ENCODE measurements around the gene TXNL4B.

Gene TXNL4B

GRCh38 chr16:72112906-72113615 is 19.6 kb upstream of the TXNL4B start:
- no peak overlapping the region for H3K4me3 ChIP-seq (ENCODE audit: low read depth, low read length)
- DNase-seq (ENCODE audit: low read depth), result no peak

DNA sequence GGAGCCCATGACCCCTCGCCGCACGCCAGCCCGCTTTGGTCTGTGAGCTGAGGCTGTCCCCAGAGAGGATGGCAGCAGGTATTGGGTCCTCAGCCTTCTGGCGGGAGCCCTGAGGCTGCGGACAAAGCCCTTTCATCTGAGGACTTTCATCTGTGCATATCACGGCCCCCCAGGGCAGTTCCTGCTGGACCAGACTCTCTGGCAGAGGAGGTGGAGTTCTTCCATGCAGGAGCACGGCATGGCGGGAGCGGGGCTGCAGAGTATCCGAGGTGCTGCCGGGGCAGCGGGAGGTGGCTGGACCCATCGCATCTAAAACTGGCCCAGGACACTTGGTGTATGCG is 19.0 kb upstream of the TXNL4B start:
- no peak overlapping the region for H3K4me3 ChIP-seq (ENCODE audit: low read depth, low read length)
- DNase-seq (ENCODE audit: low read depth), result no peak

- H3K4me3 ChIP-seq (ENCODE audit: low read depth, low read length), result no peak overlapping the region
- DNase-seq (ENCODE audit: low read depth), result no peak
Measured at GRCh38 chr16:72111657-72112451, 18.4 kb upstream of the TXNL4B start.

DNA sequence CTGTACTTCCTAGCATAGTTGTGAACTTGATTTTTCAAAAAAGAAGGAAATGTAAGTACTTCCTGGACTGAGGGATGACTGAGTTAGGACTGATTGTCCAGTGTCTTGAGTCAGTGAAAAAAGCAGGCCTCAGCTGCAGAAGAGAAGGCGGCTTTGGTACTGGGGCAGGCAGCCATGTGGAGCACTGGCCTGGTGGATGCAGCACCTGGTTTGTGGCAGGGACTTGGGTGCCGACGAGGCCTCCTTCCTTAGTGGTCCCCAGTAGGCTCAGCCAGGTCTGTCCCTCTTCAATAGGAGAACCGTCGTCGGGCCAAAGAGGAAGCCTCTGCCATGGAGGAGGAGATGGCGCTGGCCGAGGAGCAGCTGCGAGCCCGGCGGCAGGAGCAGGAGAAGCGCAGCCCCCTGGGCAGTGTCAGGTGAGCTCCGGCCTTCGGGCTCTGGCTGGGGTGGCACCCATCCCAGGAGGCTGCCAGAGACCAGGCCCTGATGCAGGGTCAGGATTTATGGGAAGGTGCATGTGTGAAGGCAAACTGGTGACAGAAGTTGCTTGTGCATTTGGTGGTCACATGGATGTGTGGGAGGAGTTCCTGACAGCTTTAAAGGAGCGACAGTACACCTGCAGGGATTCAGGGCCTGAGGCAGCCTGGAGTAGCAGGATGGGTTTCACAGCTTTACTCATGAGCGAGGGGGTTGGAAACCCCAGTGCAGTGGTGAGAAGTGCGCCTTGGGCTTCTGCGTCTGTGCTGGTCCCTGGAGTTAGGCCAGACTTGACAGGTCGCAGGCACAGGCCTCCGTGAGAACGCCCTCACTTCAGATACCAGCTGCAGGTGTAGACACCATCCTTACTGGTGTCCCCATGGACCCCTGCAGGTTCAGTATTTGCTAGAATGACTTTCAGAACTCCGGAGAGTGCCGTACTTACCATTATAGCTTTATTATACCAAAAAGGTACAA is 17.5 kb upstream of the TXNL4B start:
- no peak for DNase-seq (ENCODE audit: low read depth)
- no peak overlapping the region for H3K4me3 ChIP-seq (ENCODE audit: low read depth, low read length)

DNA sequence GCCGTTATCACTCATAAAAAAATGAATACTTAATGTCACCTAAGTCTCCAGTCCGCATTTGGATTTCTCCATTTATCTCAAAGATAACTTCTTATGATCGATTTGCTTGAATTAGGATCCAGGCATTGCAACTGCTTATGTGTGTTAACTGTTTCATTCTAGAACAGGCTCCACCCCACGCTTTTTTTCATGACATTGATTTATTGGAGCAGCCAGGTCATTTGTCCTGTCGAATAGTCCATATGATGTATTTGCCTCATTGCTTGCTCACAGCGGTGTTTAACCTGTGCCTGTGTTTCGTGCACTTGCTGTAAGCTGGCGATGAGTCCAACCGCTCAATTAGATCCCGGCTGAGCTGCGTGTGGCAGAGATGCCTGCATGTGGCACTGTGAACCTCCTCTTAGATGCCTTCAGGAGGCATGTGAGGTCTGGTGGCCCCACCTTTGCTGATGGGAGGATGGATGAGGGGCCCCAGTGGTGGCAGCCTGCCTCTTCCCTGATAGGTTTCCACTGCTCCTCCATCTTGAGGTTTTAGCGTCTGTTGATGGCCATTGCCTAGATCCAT is 16.6 kb upstream of the TXNL4B start:
- no peak for DNase-seq (ENCODE audit: low read depth)
- no peak overlapping the region for H3K4me3 ChIP-seq (ENCODE audit: low read depth, low read length)

DNA sequence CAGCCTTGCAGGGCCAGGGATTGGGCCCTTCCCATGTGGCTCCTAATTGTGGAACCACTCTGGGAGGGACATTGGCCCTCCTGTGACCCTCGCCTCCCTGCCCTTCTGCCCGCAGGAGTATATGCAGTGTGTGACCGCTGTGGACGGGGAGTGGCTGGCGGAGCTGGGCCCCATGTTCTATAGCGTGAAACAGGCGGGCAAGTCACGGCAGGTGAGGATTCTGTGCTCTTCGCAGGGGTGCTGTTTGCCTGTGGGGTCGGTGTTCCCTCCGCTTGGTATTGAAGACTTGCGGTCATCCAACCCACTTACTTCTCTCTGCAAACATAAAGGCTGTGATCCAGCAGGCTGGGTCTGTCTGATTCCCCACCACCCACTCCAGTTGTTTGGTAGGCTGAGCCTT is 15.9 kb upstream of the TXNL4B start:
- DNase-seq (ENCODE audit: low read depth), result no peak
- H3K4me3 ChIP-seq (ENCODE audit: low read depth, low read length), result no peak overlapping the region

- DNase-seq (ENCODE audit: low read depth), result no peak
- no peak overlapping the region for H3K4me3 ChIP-seq (ENCODE audit: low read depth, low read length)
Measured at GRCh38 chr16:72108353-72109102, 15.1 kb upstream of the TXNL4B start.

DNA sequence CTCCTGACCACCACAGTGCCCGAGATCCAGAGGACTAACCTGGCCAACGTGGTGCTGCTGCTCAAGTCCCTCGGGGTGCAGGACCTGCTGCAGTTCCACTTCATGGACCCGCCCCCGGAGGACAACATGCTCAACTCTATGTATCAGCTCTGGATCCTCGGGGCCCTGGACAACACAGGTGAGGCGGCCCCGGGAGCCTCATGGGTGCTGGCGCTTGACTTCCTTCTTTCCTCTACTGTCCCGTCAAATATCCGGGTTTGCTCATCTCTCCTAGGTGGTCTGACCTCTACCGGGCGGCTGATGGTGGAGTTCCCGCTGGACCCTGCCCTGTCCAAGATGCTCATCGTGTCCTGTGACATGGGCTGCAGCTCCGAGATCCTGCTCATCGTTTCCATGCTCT is 14.0 kb upstream of the TXNL4B start:
- DNase-seq (ENCODE audit: low read depth), result no peak
- H3K4me3 ChIP-seq (ENCODE audit: low read depth, low read length), result no peak overlapping the region

- no peak overlapping the region for H3K4me3 ChIP-seq (ENCODE audit: low read depth, low read length)
- no peak for DNase-seq (ENCODE audit: low read depth)
Measured at GRCh38 chr16:72105978-72106377, 12.6 kb upstream of the TXNL4B start.

GRCh38 chr16:72104905-72105304 is 11.5 kb upstream of the TXNL4B start:
- H3K4me3 ChIP-seq (ENCODE audit: low read depth, low read length), result no peak overlapping the region
- no peak for DNase-seq (ENCODE audit: low read depth)

- DNase-seq (ENCODE audit: low read depth), result no peak
Measured at GRCh38 chr16:72101195-72101594, 7.8 kb upstream of the TXNL4B start.

DNA sequence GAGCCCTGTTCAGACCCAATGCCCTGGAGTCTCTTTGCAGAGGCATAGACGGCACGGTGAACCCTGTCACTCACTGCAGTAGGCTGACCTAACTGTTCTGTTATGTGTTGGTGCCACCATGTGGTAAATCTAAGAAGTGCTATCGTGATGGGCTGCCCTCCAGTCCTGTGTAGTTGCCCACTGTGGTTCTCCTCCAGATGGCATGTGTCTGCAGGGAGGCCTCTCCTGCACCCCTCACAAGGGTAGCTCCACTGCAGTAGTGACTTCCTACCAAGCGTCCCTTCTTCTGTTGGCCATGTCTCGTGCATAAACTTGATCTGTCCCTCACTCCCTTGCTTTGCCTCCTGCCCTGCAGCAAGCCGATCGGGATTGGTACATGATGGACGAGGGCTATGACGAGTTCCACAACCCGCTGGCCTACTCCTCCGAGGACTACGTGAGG is 6.0 kb upstream of the TXNL4B start:
- peak; percentile 7 for DNase-seq (ENCODE audit: low read depth)
- no peak overlapping the region for H3K4me3 ChIP-seq (ENCODE audit: low read depth, low read length)

More at GRCh38 chr16:72101195-72101594, 7.8 kb upstream of the TXNL4B start:
- H3K4me3 ChIP-seq (ENCODE audit: low read depth, low read length), result no peak overlapping the region

DNA sequence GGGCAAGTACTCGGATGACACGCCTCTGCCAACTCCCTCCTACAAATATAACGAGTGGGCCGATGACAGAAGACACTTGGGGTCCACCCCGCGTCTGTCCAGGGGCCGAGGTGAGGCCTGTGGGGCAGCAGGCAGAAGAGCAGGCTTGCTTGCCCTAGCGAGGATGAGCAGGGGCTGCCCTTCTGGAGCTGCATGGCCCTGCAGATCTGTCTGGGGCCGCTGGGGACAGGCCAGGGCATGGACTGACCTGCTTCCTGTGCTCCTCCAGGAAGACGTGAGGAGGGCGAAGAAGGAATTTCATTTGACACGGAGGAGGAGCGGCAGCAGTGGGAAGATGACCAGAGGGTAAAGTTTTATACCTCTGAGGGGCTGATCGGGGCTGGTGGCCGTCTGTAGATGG is 5.5 kb upstream of the TXNL4B start:
- no peak overlapping the region for H3K4me3 ChIP-seq (ENCODE audit: low read depth, low read length)
- DNase-seq (ENCODE audit: low read depth), result no peak

- peak overlapping the region; percentile 87 for H3K4me3 ChIP-seq (ENCODE audit: low read depth, low read length)
Measured at GRCh38 chr16:72094266-72094610, 818 bp upstream of the TXNL4B start.

DNA sequence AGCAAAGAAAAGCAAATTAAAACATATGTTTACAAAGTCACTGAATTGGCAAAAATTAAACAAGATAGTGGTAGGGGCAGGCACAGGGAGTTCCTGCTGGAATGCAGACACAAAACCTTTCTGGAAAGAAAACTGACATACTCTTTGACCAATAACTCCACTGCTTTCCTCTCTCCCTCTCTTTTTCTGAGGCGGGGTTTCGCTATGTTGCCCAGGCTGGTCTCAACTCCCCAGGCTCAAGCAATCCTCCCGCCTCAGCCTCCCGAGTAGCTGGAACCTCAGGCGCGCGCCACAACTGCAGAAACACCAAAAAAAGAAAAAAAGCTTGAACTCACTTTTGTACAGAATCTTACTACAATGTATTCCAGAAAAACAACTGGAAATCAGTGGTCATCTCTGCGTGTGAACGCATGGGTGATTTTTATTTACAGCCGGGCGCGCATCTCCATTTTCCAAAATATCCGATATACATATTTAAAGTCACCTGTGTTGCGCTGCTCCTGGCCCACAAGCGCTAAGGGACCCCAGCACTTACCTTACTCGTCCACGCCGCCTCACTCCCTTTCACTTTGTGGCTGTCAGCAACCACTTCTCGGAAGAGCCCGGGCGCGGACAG is 480 bp downstream of the TXNL4B start:
- DNase-seq (ENCODE audit: low read depth), result peak; percentile 21
- peak overlapping the region; percentile 87 for H3K4me3 ChIP-seq (ENCODE audit: low read depth, low read length)

More at GRCh38 chr16:72094266-72094610, 818 bp upstream of the TXNL4B start:
- DNase-seq (ENCODE audit: low read depth), result no peak

GRCh38 chr16:72091217-72091616 is 2.2 kb downstream of the TXNL4B start:
- H3K4me3 ChIP-seq (ENCODE audit: low read depth, low read length), result no peak overlapping the region
- no peak for DNase-seq (ENCODE audit: low read depth)

DNA sequence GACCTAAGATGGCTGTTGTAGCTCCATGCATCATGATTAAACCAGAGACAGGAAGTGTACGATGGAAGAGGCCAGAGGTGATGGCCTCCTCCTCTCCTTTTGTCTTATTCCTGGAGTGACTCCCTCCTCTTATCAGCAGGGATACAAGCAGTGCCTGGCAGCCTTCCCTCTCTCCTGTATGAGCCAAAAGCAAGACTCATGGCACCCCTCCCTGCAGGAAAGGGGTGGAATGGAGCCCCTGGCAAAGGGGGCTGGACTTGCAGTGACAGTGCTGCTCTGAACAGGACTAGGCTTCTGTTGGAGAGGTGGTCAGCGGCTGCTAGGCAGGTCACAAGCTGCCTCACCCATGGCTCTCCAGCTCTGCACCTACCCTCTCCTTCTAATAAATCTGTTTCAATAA is 8.4 kb downstream of the TXNL4B start:
- H3K4me3 ChIP-seq (ENCODE audit: low read depth, low read length), result no peak overlapping the region
- no peak for DNase-seq (ENCODE audit: low read depth)

DNA sequence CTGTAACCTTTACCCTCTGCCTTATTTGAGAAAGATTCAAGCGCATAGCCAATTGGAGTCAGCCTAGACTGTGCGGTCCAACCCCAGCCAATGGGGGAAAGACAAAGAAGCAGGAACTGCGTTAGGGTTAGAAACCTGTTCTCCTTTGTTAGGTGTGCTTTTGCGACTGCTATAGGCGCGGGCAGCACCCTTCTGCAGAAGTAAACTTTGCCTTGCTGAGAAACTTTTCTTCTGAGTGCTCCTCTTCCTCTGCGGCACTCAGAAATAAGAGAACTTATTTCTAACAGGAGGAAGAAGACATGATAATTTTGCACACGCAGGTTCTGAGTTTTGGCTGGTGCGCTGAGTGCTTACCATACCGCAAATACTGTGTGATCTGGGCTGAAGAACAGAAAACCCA is 9.0 kb downstream of the TXNL4B start:
- no peak for DNase-seq (ENCODE audit: low read depth)
- no peak overlapping the region for H3K4me3 ChIP-seq (ENCODE audit: low read depth, low read length)

All from skeletal muscle cell (primary cell).